B cell (primary cell): ENCODE measurements around the gene GIGYF1.

Experiments
- EZH2 ChIP-seq: IDR thresholded peaks from 2 replicates; pipeline ENCODE4 v1.6.1; 2012; ENCODE audit warnings: borderline replicate concordance, low read depth, mild to moderate bottlenecking, moderate library complexity, low read length; ENCODE audit not compliant: insufficient read depth, poor library complexity, severe bottlenecking
- TF ChIP-seq, protein P1 (sequence below): fragments of 200-600 bp; IDR thresholded peaks from one replicate; pipeline ENCODE4 v1.8.0; 2022; ENCODE audit warnings: antibody characterized with exemption, mild to moderate bottlenecking

DNA sequence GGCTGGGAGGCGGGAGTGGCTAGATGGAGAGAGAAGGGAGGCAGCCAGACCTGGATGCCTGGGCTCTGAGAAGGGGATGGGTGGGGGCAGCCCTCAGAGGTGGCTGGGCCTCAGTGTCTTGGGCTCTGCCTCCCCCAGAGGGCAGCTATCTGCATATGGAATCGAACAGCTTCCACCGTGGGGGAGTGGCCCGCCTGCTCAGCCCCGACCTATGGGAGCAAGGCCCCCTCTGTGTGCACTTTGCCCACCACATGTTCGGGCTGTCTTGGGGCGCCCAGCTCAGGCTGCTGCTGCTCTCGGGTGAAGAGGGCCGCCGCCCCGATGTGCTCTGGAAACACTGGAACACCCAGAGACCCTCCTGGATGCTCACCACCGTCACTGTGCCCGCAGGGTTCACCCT, 42.6 kb upstream of the GIGYF1 start:
- TF ChIP-seq, protein P1, sequence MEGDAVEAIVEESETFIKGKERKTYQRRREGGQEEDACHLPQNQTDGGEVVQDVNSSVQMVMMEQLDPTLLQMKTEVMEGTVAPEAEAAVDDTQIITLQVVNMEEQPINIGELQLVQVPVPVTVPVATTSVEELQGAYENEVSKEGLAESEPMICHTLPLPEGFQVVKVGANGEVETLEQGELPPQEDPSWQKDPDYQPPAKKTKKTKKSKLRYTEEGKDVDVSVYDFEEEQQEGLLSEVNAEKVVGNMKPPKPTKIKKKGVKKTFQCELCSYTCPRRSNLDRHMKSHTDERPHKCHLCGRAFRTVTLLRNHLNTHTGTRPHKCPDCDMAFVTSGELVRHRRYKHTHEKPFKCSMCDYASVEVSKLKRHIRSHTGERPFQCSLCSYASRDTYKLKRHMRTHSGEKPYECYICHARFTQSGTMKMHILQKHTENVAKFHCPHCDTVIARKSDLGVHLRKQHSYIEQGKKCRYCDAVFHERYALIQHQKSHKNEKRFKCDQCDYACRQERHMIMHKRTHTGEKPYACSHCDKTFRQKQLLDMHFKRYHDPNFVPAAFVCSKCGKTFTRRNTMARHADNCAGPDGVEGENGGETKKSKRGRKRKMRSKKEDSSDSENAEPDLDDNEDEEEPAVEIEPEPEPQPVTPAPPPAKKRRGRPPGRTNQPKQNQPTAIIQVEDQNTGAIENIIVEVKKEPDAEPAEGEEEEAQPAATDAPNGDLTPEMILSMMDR = no peak
- no peak for TF ChIP-seq EZH2
